Sigmoid colon (tissue), 7 donors: ENCODE results near the gene RNU1-4. TPM values are rescaled to one million over a fixed set of nuclear protein-coding genes. Genes with fewer than 3 reads are reported as not detected.
"Not testable (repeated sequence)": the region's sequence is repeated elsewhere in the genome, so short reads cannot be mapped to it uniquely, and the experiment has no call there.

Source experiments
- DNase-seq: peaks from one replicate; pipeline ENCODE4 v3.0.0-alpha.2; 2019
- H3K27ac ChIP-seq, 4 donors: fragments of 200-600 bp; sonication (generic); one replicate each; pipeline ENCODE4 v1.5.1; 2016 to 2019; ENCODE audit warnings: mild to moderate bottlenecking in 1 of 4
- H3K27me3 ChIP-seq, 3 donors: fragments of 200-600 bp; sonication (generic); one replicate each; pipeline ENCODE4 v1.5.1; 2019; ENCODE audit warnings: mild to moderate bottlenecking in 1 of 3
- H3K36me3 ChIP-seq, 4 donors: fragments of 200-600 bp; sonication (generic); one replicate each; pipeline ENCODE4 v1.5.1; 2016 to 2019
- H3K4me1 ChIP-seq, 4 donors: fragments of 200-600 bp; sonication (generic); one replicate each; pipeline ENCODE4 v1.5.1; 2017 to 2019
- H3K4me3 ChIP-seq, 4 donors: fragments of 200-600 bp; sonication (generic); one replicate each; pipeline ENCODE4 v1.5.1; 2017 to 2019; ENCODE audit warnings: mild to moderate bottlenecking in 2 of 4, moderate library complexity in 1 of 4
- H3K9me3 ChIP-seq, 4 donors: fragments of 200-600 bp in 3 of 4; sonication (generic) in 3 of 4; one replicate each; pipeline versions ENCODE4 v1.5.1 to v1.6.1; 2013 to 2019
- EP300 ChIP-seq, 4 donors: sonication (generic); formaldehyde crosslinking; IDR thresholded peaks; one replicate each; pipeline ENCODE4 v1.6.1; 2017; ENCODE audit warnings: antibody characterized with exemption in 4 of 4
- POLR2A ChIP-seq, 2 donors: fragments of 450-650 bp; IDR thresholded peaks; one replicate each; pipeline ENCODE4 v1.6.1; 2016; ENCODE audit warnings: antibody characterized with exemption in 2 of 2, mild to moderate bottlenecking in 2 of 2, moderate library complexity in 2 of 2
- POLR2AphosphoS5 ChIP-seq, 4 donors: sonication (generic); formaldehyde crosslinking; IDR thresholded peaks; one replicate each; pipeline ENCODE4 v1.6.1; 2017; ENCODE audit warnings: antibody characterized with exemption in 4 of 4
- WGBS, 2 donors: extraction: QIAGEN DNeasy Blood & Tissue Kit; methylation state at CpG; one replicate each; pipeline ENCODE4 v1.1.7; 2013; 5-methylcytosine and 5-hydroxymethylcytosine counted together
- intact Hi-C: fragments of 100-400 bp; cut with DNase I; formaldehyde crosslinking; loops from one replicate; pipeline ENCODE4 v1.15.1; 2023
- polyA plus RNA-seq, 3 donors: library from polyadenylated mRNA; stranded (reverse); fragments of 200-250 nt; gene quantifications; one replicate each; pipeline ENCODE4 v1.2.3, GENCODE V29; 2013
- total RNA-seq, 4 donors: library from RNA; depleted of rRNA; stranded (reverse); fragments of >200 nt; gene quantifications; one replicate each; pipeline ENCODE4 v1.1.0, GENCODE V29; 2016
- TF ChIP-seq, protein P1 (sequence below), 4 experiments: fragments of 450-650 bp in 3 of 4; fragments of 200-600 bp in 1 of 4; IDR thresholded peaks; one replicate each; pipeline ENCODE4 v1.5.1; 2016 to 2019; ENCODE audit warnings: antibody characterized with exemption in 4 of 4, mild to moderate bottlenecking in 3 of 4, moderate library complexity in 2 of 4
- donor health status: healthy with polysubstance abuse.
- donor health status: Bipolar disorder and iron deficiency.
- donor health status: healthy.

RNU1-4 gene
- total and polyA plus RNA-seq, 7 donors: under 0.01 TPM; not detected in 3

- H3K4me3 ChIP-seq: no peak overlapping the region
- no peaks in the 10 kb centered on the region for H3K4me1 ChIP-seq
- WGBS, 2 donors: 73 to 78% methylated on average over 20 of the region's 20 CpGs
- TF ChIP-seq EP300 (IDR thresholded peaks at IDR 0.05) (no peak), POLR2AphosphoS5 (IDR thresholded peaks at IDR 0.05) (no peak), POLR2A (IDR thresholded peaks at IDR 0.05) (no peak)
- TF ChIP-seq, protein P1, sequence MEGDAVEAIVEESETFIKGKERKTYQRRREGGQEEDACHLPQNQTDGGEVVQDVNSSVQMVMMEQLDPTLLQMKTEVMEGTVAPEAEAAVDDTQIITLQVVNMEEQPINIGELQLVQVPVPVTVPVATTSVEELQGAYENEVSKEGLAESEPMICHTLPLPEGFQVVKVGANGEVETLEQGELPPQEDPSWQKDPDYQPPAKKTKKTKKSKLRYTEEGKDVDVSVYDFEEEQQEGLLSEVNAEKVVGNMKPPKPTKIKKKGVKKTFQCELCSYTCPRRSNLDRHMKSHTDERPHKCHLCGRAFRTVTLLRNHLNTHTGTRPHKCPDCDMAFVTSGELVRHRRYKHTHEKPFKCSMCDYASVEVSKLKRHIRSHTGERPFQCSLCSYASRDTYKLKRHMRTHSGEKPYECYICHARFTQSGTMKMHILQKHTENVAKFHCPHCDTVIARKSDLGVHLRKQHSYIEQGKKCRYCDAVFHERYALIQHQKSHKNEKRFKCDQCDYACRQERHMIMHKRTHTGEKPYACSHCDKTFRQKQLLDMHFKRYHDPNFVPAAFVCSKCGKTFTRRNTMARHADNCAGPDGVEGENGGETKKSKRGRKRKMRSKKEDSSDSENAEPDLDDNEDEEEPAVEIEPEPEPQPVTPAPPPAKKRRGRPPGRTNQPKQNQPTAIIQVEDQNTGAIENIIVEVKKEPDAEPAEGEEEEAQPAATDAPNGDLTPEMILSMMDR (IDR thresholded peaks at IDR 0.05): no peak
- H3K9me3 ChIP-seq: no peaks in the 10 kb centered on the region
- peak; percentile 69 for DNase-seq
- no peaks in the 10 kb centered on the region for H3K36me3 ChIP-seq
- peaks cover 0 to 15% (median 13%) of the 10 kb centered on the region in 3 donors for H3K27me3 ChIP-seq
- intact Hi-C loops: no loop called here
- H3K27ac ChIP-seq: no peak overlapping the region
These were observed 22.8 kb upstream of the RNU1-4 start for GRCh38 chr1:16717336-16718098.

DNA sequence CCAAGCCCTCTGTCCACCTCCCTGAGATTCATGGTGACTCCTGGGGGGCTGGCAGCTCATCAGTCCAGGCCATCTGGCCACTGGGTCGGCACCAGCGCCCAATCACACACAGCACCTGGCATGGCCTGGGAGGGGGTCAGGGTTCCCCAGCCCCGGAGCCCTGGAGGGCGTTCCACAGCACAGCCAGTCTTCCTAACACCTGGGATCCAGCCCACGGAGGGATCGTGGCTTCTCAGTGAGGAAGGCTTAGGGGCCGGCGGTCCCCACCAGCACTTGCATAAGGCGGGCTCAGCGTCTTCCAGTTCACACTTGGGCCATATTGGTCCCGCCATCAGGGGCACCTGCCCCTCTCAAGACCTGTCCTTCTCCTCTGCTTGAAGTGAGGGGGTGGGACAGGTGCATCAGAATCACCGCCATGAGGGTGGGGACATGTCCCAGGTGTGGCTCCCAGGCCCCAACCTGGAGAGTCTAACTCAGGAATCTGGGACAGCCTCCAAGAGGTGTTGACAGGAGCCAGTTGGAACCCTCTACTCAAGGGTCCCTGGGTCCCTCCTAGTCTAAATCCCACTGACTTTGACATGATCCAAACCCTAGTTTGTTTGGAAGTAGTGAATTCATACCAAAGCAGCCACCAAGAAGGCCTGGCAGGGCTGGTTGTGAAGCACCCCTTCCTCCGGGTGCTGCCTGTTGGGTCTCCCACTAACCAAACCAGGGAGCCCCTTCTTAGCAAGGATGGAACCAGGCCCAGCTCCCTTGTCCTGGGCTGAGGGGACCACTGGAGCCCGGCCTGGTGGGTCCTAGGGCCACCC is 22.0 kb upstream of the RNU1-4 start:
- intact Hi-C loops, H3K4me3 ChIP-seq, H3K4me1 ChIP-seq, H3K36me3 ChIP-seq, H3K27ac ChIP-seq, H3K9me3 ChIP-seq: not testable (repeated sequence)
- H3K27me3 ChIP-seq: peaks cover 0 to 15% (median 13%) of the 10 kb centered on the region in 3 donors
- 93% methylated on average over 14 of the region's 14 CpGs for WGBS, 2 donors
- peak; percentile 72 for DNase-seq

GRCh38 chr1:16718908-16719533 is 21.3 kb upstream of the RNU1-4 start:
- Histone ChIP-seq H3K9me3 (no peaks in the 10 kb centered on the region), H3K36me3 (no peaks in the 10 kb centered on the region), H3K4me1 (no peaks in the 10 kb centered on the region), H3K27ac (no peak overlapping the region), H3K4me3 (no peak overlapping the region), H3K27me3 (peaks cover 0 to 15% (median 13%) of the 10 kb centered on the region in 3 donors)
- DNase-seq: peak; percentile 65
- 91 to 93% methylated on average over 8 of the region's 8 CpGs for WGBS, 2 donors
- intact Hi-C loops: no loop called here
- TF ChIP-seq, protein P1 (IDR thresholded peaks at IDR 0.05): no peak
- TF ChIP-seq POLR2AphosphoS5 (IDR thresholded peaks at IDR 0.05) (no peak), POLR2A (IDR thresholded peaks at IDR 0.05) (no peak), EP300 (IDR thresholded peaks at IDR 0.05) (no peak)

GRCh38 chr1:16719571-16720350 is 20.6 kb upstream of the RNU1-4 start:
- Histone ChIP-seq H3K4me1 (peaks cover 0 to 3% (median 1%) of the 10 kb centered on the region in 4 donors), H3K4me3 (no peak overlapping the region), H3K27me3 (peaks cover 0 to 15% (median 13%) of the 10 kb centered on the region in 3 donors), H3K27ac (no peak overlapping the region), H3K36me3 (no peaks in the 10 kb centered on the region), H3K9me3 (no peaks in the 10 kb centered on the region)
- WGBS, 2 donors: 90 to 91% methylated on average over 16 of the region's 16 CpGs
- no peak for TF ChIP-seq POLR2A (IDR thresholded peaks at IDR 0.05)
- TF ChIP-seq EP300 (IDR thresholded peaks at IDR 0.05): no peak
- TF ChIP-seq, protein P1 (IDR thresholded peaks at IDR 0.05): no peak
- no peak for TF ChIP-seq POLR2AphosphoS5 (IDR thresholded peaks at IDR 0.05)
- peak; percentile 73 for DNase-seq
- intact Hi-C loops: no loop called here
